Neural cell (in vitro differentiated cells): ENCODE results near the gene KIRREL3. TPM values are rescaled to one million over a fixed set of nuclear protein-coding genes. Genes with fewer than 3 reads are reported as not detected.

Experiments
- H2AFZ ChIP-seq: fragments of 200-600, 300-800 bp; sonication (generic), shearing (Covaris generic); 2 replicates; pipeline ENCODE4 v1.6.0; 2014; ENCODE audit warnings: low read depth, mild to moderate bottlenecking, antibody characterized with exemption, low read length, moderate library complexity
- H3F3A ChIP-seq: fragments of 200-600 bp; shearing (Covaris generic); 2 replicates; pipeline ENCODE4 v1.6.1; 2016; ENCODE audit warnings: mild to moderate bottlenecking, moderate library complexity, mixed read lengths, antibody characterized with exemption, low read length; ENCODE audit not compliant: insufficient read depth, poor library complexity, severe bottlenecking
- H3K27ac ChIP-seq: fragments of 200-600, 300-800 bp; sonication (generic), shearing (Covaris generic); 2 replicates; pipeline ENCODE4 v1.5.1; 2014; ENCODE audit warnings: mild to moderate bottlenecking, low read length, moderate library complexity
- H3K27me3 ChIP-seq: fragments of 300-800, 200-600 bp; sonication (generic), shearing (Covaris generic); 2 replicates; pipeline ENCODE4 v1.6.0; 2014; ENCODE audit warnings: mild to moderate bottlenecking, low read depth, low read length, moderate library complexity; ENCODE audit not compliant: insufficient read depth
- H3K36me3 ChIP-seq: fragments of 300-800, 200-600 bp; sonication (generic), shearing (Covaris generic); 2 replicates; pipeline ENCODE4 v1.5.1; 2014; ENCODE audit warnings: mild to moderate bottlenecking, antibody characterized with exemption, low read length, moderate library complexity; ENCODE audit not compliant: insufficient read depth
- H3K4me2 ChIP-seq: fragments of 300-800, 200-600 bp; sonication (generic), shearing (Covaris generic); 2 replicates; pipeline ENCODE4 v1.6.0; 2014; ENCODE audit warnings: mild to moderate bottlenecking, low read length
- H3K4me3 ChIP-seq: fragments of 300-800, 200-600 bp; sonication (generic), shearing (Covaris generic); 2 replicates; pipeline ENCODE4 v1.5.1; 2014; ENCODE audit warnings: mild to moderate bottlenecking, low read length, moderate library complexity
- H3K79me2 ChIP-seq: fragments of 200-600 bp; shearing (Covaris generic); replicated peaks from 2 replicates; pipeline ENCODE4 v1.6.0; 2014; ENCODE audit warnings: mild to moderate bottlenecking, low read length, moderate library complexity; ENCODE audit not compliant: insufficient read depth
- H3K9ac ChIP-seq: fragments of 300-800, 200-600 bp; sonication (generic), shearing (Covaris generic); 2 replicates; pipeline ENCODE4 v1.6.1; 2016; ENCODE audit warnings: mild to moderate bottlenecking, low read length, mixed read lengths
- H3K9me2 ChIP-seq: fragments of 200-600 bp; shearing (Covaris generic); 2 replicates; pipeline ENCODE4 v1.6.1; 2016; ENCODE audit warnings: mild to moderate bottlenecking, low read length, mixed read lengths; ENCODE audit not compliant: insufficient read depth
- H3K9me3 ChIP-seq: fragments of 200-600, 300-800 bp; sonication (generic), shearing (Covaris generic); 2 replicates; pipeline ENCODE4 v1.6.1; 2016; ENCODE audit warnings: mild to moderate bottlenecking, mixed run types, low read length, moderate library complexity, mixed read lengths
- H4K20me1 ChIP-seq: fragments of 200-600 bp; shearing (Covaris generic); 2 replicates; pipeline ENCODE4 v1.6.1; 2016; ENCODE audit warnings: mild to moderate bottlenecking, mixed run types; ENCODE audit not compliant: insufficient read depth
- EP300 ChIP-seq: fragments of 450-650 bp; conservative IDR thresholded peaks from 2 replicates; pipeline ENCODE4 v1.6.1; 2014; ENCODE audit warnings: antibody characterized with exemption, mild to moderate bottlenecking, moderate library complexity; ENCODE audit not compliant: poor library complexity, severe bottlenecking
- EZH2 ChIP-seq: fragments of 200-600, 300-800 bp; shearing (Covaris generic), sonication (generic); IDR thresholded peaks from 2 replicates; pipeline ENCODE4 v1.6.1; 2014; ENCODE audit warnings: antibody characterized with exemption, low read length, borderline replicate concordance, mild to moderate bottlenecking; ENCODE audit not compliant: insufficient read depth, poor library complexity, severe bottlenecking
- MXI1 ChIP-seq: fragments of 450-650 bp; conservative IDR thresholded peaks from 2 replicates; pipeline ENCODE4 v1.6.1; 2014; ENCODE audit warnings: antibody characterized with exemption, mild to moderate bottlenecking; ENCODE audit not compliant: poor library complexity, severe bottlenecking
- POLR2AphosphoS5 ChIP-seq: IDR thresholded peaks from 2 replicates; pipeline ENCODE4 v1.6.1; 2012
- RAD21 ChIP-seq: fragments of 450-650 bp; conservative IDR thresholded peaks from 2 replicates; pipeline ENCODE4 v1.6.1; 2014; ENCODE audit warnings: antibody characterized with exemption, mild to moderate bottlenecking, moderate library complexity
- SMC3 ChIP-seq: fragments of 450-650 bp; conservative IDR thresholded peaks from 2 replicates; pipeline ENCODE4 v1.6.1; 2014; ENCODE audit warnings: antibody characterized with exemption, mild to moderate bottlenecking, moderate library complexity; ENCODE audit not compliant: poor library complexity
- TAF1 ChIP-seq: IDR thresholded peaks from 2 replicates; pipeline ENCODE4 v1.6.1; 2012; ENCODE audit warnings: low read depth
- polyA plus RNA-seq: library from polyadenylated mRNA; depleted of rRNA; stranded (reverse); fragments of >200 nt; gene quantifications from 2 replicates; pipeline ENCODE4 v1.2.3, GENCODE V29; 2014
- TF ChIP-seq, protein P1 (sequence below): fragments of 450-650 bp; IDR thresholded peaks from 2 replicates; pipeline ENCODE4 v1.5.1; 2014; ENCODE audit warnings: antibody characterized with exemption, mild to moderate bottlenecking, moderate library complexity; ENCODE audit not compliant: poor library complexity, severe bottlenecking
- TF ChIP-seq, protein P2 (sequence below): IDR thresholded peaks from 2 replicates; pipeline ENCODE4 v1.6.1; 2012; ENCODE audit warnings: borderline replicate concordance

The KIRREL3 gene
- polyA plus RNA-seq, 1 donor from 2014 or later: 23.8 TPM

DNA sequence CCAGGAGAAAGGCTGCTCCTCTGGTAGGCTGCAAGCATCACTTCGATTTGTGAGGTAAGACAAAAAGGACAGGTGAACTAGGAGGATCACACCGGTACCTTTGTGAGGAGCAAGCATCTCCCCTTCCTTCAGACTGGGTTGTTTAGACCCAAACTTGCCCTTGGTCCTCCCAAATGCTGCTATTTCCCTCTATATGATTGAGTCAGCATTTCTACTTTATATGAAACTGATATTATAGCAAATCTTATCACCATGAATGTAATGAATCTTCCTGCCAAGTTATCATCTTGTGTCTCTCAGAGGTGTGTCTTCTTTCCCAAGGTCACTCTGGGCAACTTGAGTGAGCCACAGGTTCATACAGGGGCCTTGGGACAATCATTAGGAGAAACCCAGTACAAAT, 61.0 kb downstream of the KIRREL3 start:
- no peak overlapping the region for H3K9ac ChIP-seq

DNA sequence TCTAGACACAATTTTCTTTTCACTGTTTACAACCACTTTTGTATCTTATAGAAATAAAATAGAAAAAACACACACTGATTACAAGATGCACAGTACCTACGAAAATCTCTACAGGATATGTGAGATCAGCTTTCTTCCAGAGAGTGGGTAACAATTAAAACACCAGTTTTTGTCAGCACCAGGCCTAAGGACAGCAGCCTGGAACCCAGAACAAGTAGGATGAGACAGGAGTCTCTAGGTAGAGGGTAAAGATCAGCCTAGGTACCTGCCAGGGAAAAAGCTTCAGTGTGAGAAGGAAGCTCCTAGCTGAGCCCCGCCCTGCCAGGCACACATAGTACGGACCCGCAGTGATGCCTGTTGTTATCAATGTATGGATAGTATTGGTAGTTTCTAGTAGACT, 61.9 kb downstream of the KIRREL3 start:
- no peaks in the 10 kb centered on the region for H3K9me3 ChIP-seq
- H3K9me2 ChIP-seq: no peaks in the 10 kb centered on the region
- H3F3A ChIP-seq: no peaks in the 10 kb centered on the region
- H3K4me2 ChIP-seq: no peak overlapping the region
- H3K27me3 ChIP-seq: no peaks in the 10 kb centered on the region
- H3K36me3 ChIP-seq: no peaks in the 10 kb centered on the region
- no peak overlapping the region for H3K4me3 ChIP-seq
- TF ChIP-seq, protein P1, sequence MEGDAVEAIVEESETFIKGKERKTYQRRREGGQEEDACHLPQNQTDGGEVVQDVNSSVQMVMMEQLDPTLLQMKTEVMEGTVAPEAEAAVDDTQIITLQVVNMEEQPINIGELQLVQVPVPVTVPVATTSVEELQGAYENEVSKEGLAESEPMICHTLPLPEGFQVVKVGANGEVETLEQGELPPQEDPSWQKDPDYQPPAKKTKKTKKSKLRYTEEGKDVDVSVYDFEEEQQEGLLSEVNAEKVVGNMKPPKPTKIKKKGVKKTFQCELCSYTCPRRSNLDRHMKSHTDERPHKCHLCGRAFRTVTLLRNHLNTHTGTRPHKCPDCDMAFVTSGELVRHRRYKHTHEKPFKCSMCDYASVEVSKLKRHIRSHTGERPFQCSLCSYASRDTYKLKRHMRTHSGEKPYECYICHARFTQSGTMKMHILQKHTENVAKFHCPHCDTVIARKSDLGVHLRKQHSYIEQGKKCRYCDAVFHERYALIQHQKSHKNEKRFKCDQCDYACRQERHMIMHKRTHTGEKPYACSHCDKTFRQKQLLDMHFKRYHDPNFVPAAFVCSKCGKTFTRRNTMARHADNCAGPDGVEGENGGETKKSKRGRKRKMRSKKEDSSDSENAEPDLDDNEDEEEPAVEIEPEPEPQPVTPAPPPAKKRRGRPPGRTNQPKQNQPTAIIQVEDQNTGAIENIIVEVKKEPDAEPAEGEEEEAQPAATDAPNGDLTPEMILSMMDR: no peak
- no peak for TF ChIP-seq EZH2
- TF ChIP-seq SMC3: no peak
- TF ChIP-seq TAF1: no peak
- TF ChIP-seq EP300: no peak
- TF ChIP-seq, protein P2, sequence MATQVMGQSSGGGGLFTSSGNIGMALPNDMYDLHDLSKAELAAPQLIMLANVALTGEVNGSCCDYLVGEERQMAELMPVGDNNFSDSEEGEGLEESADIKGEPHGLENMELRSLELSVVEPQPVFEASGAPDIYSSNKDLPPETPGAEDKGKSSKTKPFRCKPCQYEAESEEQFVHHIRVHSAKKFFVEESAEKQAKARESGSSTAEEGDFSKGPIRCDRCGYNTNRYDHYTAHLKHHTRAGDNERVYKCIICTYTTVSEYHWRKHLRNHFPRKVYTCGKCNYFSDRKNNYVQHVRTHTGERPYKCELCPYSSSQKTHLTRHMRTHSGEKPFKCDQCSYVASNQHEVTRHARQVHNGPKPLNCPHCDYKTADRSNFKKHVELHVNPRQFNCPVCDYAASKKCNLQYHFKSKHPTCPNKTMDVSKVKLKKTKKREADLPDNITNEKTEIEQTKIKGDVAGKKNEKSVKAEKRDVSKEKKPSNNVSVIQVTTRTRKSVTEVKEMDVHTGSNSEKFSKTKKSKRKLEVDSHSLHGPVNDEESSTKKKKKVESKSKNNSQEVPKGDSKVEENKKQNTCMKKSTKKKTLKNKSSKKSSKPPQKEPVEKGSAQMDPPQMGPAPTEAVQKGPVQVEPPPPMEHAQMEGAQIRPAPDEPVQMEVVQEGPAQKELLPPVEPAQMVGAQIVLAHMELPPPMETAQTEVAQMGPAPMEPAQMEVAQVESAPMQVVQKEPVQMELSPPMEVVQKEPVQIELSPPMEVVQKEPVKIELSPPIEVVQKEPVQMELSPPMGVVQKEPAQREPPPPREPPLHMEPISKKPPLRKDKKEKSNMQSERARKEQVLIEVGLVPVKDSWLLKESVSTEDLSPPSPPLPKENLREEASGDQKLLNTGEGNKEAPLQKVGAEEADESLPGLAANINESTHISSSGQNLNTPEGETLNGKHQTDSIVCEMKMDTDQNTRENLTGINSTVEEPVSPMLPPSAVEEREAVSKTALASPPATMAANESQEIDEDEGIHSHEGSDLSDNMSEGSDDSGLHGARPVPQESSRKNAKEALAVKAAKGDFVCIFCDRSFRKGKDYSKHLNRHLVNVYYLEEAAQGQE: no peak
- no peak for TF ChIP-seq MXI1
- TF ChIP-seq RAD21: no peak
- TF ChIP-seq POLR2AphosphoS5: no peak
- no peak overlapping the region for H3K27ac ChIP-seq
- H2AFZ ChIP-seq: no peak overlapping the region
- H3K9ac ChIP-seq: no peak overlapping the region
- H3K79me2 ChIP-seq: no peaks in the 10 kb centered on the region
- H4K20me1 ChIP-seq: no peaks in the 10 kb centered on the region

More for the DNA sequence above, 61.0 kb downstream of the KIRREL3 start:
- no peaks in the 10 kb centered on the region for H3F3A ChIP-seq
- no peaks in the 10 kb centered on the region for H3K27me3 ChIP-seq
- no peak overlapping the region for H3K4me3 ChIP-seq
- H3K9me3 ChIP-seq: no peaks in the 10 kb centered on the region
- H3K4me2 ChIP-seq: no peak overlapping the region
- no peaks in the 10 kb centered on the region for H3K79me2 ChIP-seq
- no peaks in the 10 kb centered on the region for H4K20me1 ChIP-seq
- no peaks in the 10 kb centered on the region for H3K9me2 ChIP-seq
- H3K27ac ChIP-seq: no peak overlapping the region
- no peak overlapping the region for H2AFZ ChIP-seq
- no peaks in the 10 kb centered on the region for H3K36me3 ChIP-seq
- no peak for TF ChIP-seq SMC3
- TF ChIP-seq, protein P1: no peak
- no peak for TF ChIP-seq MXI1
- no peak for TF ChIP-seq EZH2
- TF ChIP-seq, protein P2: no peak
- no peak for TF ChIP-seq POLR2AphosphoS5
- no peak for TF ChIP-seq TAF1
